SK-N-MC (cell line): ENCODE data around the gene AFF3.

ENCODE experiments used
- DNase-seq: peaks from one replicate; pipeline ENCODE4 v3.0.0-alpha.2; 2011; ENCODE audit warnings: low read depth, low spot score
- H3K27ac ChIP-seq: fragments of 200-600 bp; sonication (generic); 2 replicates; pipeline ENCODE4 v1.5.1; 2016; ENCODE audit warnings: mixed run types
- H3K36me3 ChIP-seq: fragments of 200-600 bp; sonication (generic); 2 replicates; pipeline ENCODE4 v1.6.1; 2017; ENCODE audit warnings: antibody characterized with exemption, low read length, mixed read lengths; ENCODE audit not compliant: insufficient read depth
- H3K4me3 ChIP-seq: fragments of 200-600 bp; sonication (generic); 2 replicates; pipeline ENCODE4 v1.5.1; 2016
- H3K9ac ChIP-seq: fragments of 200-600 bp; sonication (generic); 2 replicates; pipeline ENCODE4 v1.8.0; 2017; ENCODE audit warnings: mixed run types, mixed read lengths; ENCODE audit not compliant: insufficient read length
- H3K9me3 ChIP-seq: fragments of 200-600 bp; sonication (generic); 2 replicates; pipeline ENCODE4 v1.6.1; 2017; ENCODE audit warnings: low read depth, mild to moderate bottlenecking, antibody characterized with exemption, low read length, moderate library complexity, mixed read lengths
- EZH2 ChIP-seq: fragments of 200-600 bp; sonication (generic); IDR thresholded peaks from one replicate; pipeline ENCODE4 v1.6.1; 2017; ENCODE audit warnings: antibody characterized with exemption
- FOXP2 ChIP-seq: optimal IDR thresholded peaks from 2 replicates; pipeline ENCODE3; 2011; ENCODE audit warnings: mild to moderate bottlenecking, moderate library complexity; ENCODE audit not compliant: insufficient read depth; ENCODE audit errors: extremely low read length, control extremely low read depth
- POLR2AphosphoS5 ChIP-seq: IDR thresholded peaks from 2 replicates; pipeline ENCODE4 v1.6.1; 2012; ENCODE audit warnings: mild to moderate bottlenecking, low read depth, low read length, borderline replicate concordance

Gene AFF3

DNA sequence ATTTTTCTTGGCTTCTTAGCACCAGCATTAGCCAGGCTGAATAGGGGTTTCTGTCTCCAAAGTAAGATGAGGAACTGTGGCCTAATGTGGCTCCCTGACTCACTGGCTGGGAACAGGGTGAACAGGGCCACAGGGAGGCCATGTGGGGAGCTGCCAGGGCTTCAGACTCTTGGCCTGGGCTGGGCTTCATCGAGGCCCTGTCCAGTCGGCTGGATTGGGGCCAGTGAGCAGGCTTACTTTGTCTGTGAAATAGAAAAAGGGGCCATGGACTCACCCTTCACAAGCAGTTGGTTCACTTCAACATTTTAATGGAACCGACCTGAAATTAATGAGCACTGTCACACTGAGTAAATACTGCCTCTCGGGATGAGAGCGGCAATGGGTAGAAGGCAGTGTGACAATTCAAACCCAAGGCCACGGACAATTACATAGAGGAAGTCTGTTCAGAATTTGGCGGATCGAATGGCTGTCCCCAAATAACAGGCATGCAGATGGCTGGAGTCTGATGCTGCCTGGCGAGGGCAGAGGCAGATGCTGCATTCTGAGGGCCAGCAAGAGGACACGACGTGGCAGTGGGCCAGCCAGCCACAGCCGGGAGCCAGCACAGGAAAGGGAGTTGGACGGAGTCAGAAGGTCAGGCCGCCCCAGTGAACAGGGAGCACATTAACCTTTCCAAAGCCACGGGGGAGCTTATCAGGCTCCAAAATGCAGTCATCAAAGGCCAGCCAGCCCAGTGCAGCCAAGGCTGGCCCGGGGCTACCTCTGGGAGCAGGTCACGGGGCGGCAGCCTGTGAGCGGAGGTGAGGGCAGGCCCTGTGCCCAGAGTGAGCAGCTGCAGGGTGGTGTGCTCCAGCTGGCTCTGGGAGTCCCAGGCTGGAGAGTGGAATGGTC, 506.0 kb downstream of the AFF3 start:
- Histone ChIP-seq H3K4me3 (no peak overlapping the region), H3K9ac (no peak overlapping the region), H3K9me3 (no peaks in the 10 kb centered on the region), H3K36me3 (no peaks in the 10 kb centered on the region), H3K27ac (no peak overlapping the region)
- no peak for TF ChIP-seq FOXP2
- DNase-seq, result no peak

DNA sequence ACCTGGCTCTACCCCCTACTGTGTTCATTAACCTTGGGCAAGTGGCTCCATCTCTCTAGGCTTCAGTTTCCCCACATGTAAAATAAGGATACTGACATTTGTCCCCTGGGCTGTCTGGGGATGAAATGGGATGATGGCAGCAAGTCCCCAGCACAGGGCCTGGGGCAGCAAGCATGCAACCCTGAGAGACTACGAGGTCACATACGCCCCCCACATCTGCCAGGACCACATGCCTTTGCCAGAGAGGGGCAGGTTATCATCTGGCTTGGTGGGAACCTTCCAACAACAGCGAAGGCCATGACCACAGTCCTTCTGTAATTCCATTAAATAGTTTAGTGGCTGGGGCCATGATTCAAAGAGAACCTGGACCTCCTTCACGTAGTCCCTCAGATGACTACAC, 506.7 kb downstream of the AFF3 start:
- TF ChIP-seq POLR2AphosphoS5 (no peak), EZH2 (no peak), FOXP2 (no peak)
- no peaks in the 10 kb centered on the region for H3K9me3 ChIP-seq
- no peak overlapping the region for H3K27ac ChIP-seq
- no peak for DNase-seq
- no peaks in the 10 kb centered on the region for H3K36me3 ChIP-seq
- H3K4me3 ChIP-seq, result no peak overlapping the region
- H3K9ac ChIP-seq, result no peak overlapping the region

DNA sequence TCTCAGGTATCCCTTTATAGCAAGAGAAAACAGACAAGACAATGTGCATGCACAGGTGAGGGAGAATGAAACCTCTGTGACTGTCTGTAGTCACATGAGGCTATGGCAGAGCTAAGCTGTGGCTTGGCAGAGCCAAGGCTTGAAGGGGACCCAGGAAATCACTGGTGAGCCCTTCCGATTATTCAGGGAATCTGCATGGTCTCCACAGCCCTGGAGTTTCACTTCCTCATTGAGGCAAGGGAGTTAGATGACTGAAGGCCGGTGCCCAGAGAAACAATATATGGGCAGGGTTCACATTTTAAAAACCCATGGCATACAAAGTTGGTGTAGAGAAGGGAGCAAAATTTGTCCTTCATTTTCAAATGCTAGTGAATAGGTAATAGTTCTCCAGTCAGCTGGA, 508.2 kb downstream of the AFF3 start:
- Histone ChIP-seq H3K9me3 (no peaks in the 10 kb centered on the region), H3K9ac (no peak overlapping the region), H3K27ac (no peak overlapping the region), H3K4me3 (no peak overlapping the region), H3K36me3 (no peaks in the 10 kb centered on the region)
- no peak for DNase-seq
- no peak for TF ChIP-seq EZH2

DNA sequence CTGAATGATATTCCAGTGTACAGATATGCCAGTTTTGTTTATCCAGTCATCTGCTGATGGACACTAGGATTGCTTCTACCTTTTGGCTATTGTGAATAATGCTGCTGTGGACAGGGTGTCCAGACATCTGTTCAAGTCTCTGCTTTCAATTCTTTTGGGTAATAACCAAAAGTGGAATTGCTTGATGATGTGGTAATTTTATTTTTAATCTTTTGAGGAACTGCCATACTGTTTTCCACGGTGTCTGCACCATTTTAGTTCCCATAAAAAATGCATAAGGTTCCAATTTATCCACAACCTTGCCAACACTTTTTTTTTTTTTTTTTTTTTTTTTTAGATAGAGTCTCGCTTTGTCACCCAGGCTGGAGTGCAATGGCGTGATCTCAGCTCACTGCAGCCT, 510.7 kb downstream of the AFF3 start:
- Histone ChIP-seq H3K9ac (no peak overlapping the region), H3K27ac (no peak overlapping the region), H3K4me3 (no peak overlapping the region), H3K36me3 (no peaks in the 10 kb centered on the region), H3K9me3 (no peaks in the 10 kb centered on the region)
- TF ChIP-seq EZH2 (no peak), POLR2AphosphoS5 (no peak), FOXP2 (no peak)
- DNase-seq, result no peak

DNA sequence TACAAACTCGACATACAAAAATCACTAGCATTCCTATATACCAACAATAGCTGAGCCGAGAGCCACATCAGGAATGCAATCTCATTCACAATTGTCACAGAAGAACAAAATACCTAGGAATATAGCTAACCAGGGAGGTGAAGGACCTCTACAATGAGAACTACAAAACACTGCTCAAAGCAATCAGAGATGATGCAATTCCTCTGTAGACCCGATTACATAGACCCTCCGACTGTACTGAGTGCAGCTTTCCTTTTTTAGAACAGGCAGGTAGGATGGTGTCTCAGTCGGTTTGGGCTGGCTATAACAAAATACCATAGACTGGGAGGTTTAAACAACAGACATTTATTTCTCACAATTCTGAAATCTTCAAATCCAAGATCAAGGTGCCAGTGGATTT, 513.1 kb downstream of the AFF3 start:
- no peaks in the 10 kb centered on the region for H3K36me3 ChIP-seq
- no peak for TF ChIP-seq EZH2
- no peak for TF ChIP-seq POLR2AphosphoS5
- no peak for TF ChIP-seq FOXP2
- DNase-seq, result no peak
- no peak overlapping the region for H3K27ac ChIP-seq
- no peaks in the 10 kb centered on the region for H3K9me3 ChIP-seq
- no peak overlapping the region for H3K9ac ChIP-seq
- no peak overlapping the region for H3K4me3 ChIP-seq

DNA sequence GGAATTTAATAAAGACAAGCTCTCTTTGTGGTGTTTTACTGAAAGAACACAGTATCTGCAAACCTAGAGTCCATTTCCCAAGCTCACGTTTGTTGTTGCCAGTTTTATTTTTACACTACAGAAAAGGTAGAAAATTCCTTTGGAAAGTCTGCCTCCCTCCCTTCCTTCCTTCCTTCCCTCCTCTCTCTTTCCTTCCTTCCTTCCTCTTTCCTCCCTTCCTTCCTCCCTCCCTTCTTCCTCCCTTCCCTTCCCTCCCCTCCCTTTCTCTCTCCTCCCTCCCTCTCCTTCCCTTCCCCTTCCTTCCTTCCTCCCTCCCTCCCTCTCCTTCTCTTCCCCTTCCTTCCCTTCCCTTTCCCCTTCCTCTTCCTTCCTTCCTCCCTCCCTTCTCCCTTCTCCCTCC, 516.2 kb downstream of the AFF3 start:
- Histone ChIP-seq H3K9ac (no peak overlapping the region), H3K36me3 (no peaks in the 10 kb centered on the region), H3K9me3 (no peaks in the 10 kb centered on the region), H3K4me3 (no peak overlapping the region), H3K27ac (no peak overlapping the region)
- DNase-seq, result no peak
- no peak for TF ChIP-seq EZH2
- TF ChIP-seq FOXP2, result no peak
- TF ChIP-seq POLR2AphosphoS5, result no peak

DNA sequence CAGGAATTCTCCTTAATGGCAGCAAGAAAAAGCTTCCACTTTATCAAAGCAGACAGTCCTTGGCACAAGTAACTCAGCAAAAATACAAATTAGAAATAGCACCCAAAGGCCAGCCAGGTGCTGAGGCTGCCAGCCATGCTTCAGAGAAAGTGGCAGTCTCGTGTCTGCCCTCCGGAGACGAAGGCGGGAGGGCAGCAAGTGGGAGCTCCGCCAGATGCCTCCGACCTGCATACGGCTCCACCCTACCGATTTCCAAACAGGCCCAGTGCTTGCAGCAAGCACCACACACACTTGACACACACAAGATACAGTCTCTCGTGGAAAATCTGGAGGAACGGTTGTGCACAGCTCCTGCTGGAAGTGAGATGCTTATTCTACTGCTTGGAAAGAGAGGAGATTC, 517.7 kb downstream of the AFF3 start:
- H3K9ac ChIP-seq, result no peak overlapping the region
- no peak for DNase-seq
- H3K36me3 ChIP-seq, result no peaks in the 10 kb centered on the region
- no peaks in the 10 kb centered on the region for H3K9me3 ChIP-seq
- TF ChIP-seq FOXP2 (no peak), EZH2 (no peak), POLR2AphosphoS5 (no peak)
- H3K27ac ChIP-seq, result no peak overlapping the region
- H3K4me3 ChIP-seq, result no peak overlapping the region

DNA sequence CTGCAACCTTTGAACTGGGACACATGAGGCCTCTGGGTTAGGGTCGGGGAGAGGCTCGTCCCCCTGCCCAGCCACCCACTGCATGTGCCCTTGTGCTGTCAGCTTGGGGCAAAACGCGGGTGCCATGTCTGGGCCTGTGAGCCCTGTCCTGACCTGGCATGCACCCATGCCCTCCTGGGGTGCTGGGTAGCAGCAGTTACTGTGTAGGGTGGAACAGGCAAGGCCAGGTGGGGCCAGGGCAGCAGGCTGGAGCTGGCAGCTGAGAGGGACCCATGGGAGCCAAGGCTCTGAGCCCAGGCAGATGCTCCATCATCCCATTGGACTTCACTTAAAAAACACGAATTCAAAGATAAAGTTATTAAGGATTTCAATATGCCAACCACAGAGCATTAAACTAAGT, 518.8 kb downstream of the AFF3 start:
- H3K9ac ChIP-seq, result no peak overlapping the region
- H3K27ac ChIP-seq, result no peak overlapping the region
- TF ChIP-seq EZH2 (no peak), POLR2AphosphoS5 (no peak), FOXP2 (no peak)
- DNase-seq, result no peak
- no peak overlapping the region for H3K4me3 ChIP-seq
- no peaks in the 10 kb centered on the region for H3K9me3 ChIP-seq
- no peaks in the 10 kb centered on the region for H3K36me3 ChIP-seq

DNA sequence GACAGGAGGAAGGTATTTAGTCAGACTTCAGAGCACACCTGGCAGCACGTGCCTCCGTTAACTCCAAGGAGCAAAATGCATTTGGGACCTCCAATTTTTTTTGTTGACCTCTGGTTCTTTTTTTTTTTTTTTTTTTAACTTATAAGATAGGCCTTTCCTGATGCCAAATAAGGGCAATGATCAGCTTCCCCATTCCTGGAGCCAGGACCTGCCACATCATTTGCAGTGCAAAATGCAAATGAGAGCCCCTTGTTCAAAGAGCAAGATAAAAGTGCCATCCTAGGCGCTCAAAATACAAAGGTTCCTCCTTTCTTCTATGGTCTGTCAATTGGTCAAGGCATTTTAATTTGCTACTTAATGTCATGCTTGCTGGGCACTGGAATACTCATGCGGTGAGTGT, 519.4 kb downstream of the AFF3 start:
- H3K4me3 ChIP-seq, result no peak overlapping the region
- H3K9me3 ChIP-seq, result no peaks in the 10 kb centered on the region
- no peak overlapping the region for H3K9ac ChIP-seq
- no peaks in the 10 kb centered on the region for H3K36me3 ChIP-seq
- TF ChIP-seq EZH2 (no peak), FOXP2 (no peak)
- H3K27ac ChIP-seq, result no peak overlapping the region
- no peak for DNase-seq
